NCI-H1417 (cell line): ENCODE measurements around the gene RPA3.
A peak's percentile ranks its signal among the peaks of the same experiment; 100 is the strongest.

Experiments used
- DNase-seq, 3 experiments: peaks; one replicate each; lab custom pipeline; 2025; lab: John Stamatoyannopoulos, UW

RPA3 gene

DNA sequence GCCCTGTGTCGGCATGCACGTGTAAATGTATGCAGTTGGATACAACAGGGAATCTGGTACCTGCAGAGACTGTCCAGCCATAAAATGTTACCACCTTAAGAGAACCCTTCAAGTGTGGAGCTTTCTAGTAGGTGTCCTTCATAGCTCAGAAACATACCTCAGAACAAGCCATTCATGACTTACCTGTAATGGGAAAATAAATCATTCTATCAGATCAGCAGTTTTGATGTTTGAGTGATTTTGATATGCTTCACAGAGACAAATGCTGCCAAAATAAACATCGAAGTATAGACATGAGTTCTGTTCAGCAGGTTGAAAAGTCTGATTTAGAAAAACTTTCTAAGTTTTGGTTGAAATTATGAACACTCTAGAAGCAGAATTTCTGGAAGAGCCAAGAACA, 111.4 kb downstream of the RPA3 start:
- DNase-seq: no peak

DNA sequence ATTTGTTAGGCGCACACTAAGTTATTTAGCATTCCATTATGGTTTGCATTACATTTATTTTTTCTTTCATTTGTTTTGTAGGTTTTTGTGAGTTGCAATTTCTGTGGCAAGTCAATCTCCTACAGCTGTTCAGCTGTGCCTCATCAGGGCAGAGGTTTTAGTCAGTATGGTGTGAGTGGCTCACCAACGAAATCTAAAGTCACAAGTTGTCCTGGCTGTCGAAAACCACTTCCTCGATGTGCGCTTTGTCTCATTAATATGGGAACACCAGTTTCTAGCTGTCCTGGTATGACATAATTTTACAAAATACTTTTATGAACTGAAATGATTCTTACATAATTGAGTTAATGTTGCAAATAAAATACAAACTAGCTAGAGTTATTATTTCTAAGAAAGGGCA, 122.2 kb downstream of the RPA3 start:
- DNase-seq: no peak

DNA sequence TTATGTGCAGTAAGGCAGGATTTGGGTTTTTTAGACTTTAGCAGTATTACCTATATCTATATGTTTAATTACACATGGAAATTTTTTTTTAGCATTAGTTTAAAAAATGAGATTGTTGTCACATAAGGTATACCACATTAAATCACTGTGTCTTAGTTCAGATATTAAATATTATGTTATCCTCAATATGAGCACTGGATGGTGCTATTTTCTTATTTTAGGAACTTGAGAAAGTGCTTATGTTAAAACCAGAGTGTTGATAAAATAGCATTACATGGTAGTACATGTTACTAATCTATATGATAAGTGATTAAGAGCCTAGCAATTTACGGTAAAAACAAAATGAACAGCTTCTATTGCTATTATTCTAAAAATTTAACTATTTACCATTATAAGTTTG, 123.0 kb downstream of the RPA3 start:
- peak in 2 of 3 experiments; percentile 42 to 65 for DNase-seq
